Fibroblast of pulmonary artery (primary cell): Measurements from ENCODE around the gene LNX2.

Experiments
- DNase-seq: peaks from one replicate; pipeline ENCODE4 v3.0.0-alpha.2; 2010; ENCODE audit warnings: low read depth
- H3K4me3 ChIP-seq: replicated peaks from 2 replicates; pipeline ENCODE4 v1.5.1; 2011; ENCODE audit warnings: low read depth, mild to moderate bottlenecking, control low read depth, low read length, moderate library complexity
- CTCF ChIP-seq: IDR thresholded peaks from 2 replicates; pipeline ENCODE4 v1.5.1; 2011; ENCODE audit warnings: mild to moderate bottlenecking, control low read depth, low read length, inconsistent platforms; ENCODE audit errors: missing control alignments

Gene LNX2

DNA sequence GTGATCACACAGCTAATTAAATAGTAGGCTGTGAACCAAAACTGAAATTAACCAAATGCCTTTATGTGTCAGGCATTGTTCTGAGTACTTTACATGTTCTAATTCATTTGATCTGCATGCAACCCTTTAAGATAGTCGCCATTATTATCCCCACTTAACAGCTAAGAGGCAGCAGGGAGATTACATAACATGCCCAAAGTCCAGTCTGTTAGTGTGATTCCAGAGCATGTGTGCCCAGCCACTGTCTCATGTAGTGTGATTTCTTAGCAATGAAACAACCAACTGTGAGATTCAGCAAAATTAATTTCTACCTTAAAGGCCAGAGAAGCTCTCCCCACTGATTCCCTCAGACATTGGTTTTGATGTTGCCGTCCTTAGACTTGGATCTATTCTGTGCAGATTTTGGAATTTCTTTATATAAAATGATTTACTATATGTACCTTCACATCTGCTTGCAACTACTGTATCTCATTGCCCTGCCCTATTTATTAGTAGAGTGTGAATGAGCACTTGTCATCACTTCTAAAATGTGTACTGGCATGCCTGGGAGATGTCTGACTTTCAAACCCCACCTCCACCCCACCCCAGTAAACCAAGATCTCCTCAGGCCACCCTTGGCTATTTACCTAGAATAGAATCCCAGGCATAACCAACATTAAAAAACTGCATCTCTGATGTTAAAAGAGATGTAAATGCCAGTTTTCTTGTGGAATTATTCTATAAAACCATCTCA is 42.6 kb upstream of the LNX2 start:
- no peak for TF ChIP-seq CTCF
- no peak overlapping the region for H3K4me3 ChIP-seq
- DNase-seq: no peak

DNA sequence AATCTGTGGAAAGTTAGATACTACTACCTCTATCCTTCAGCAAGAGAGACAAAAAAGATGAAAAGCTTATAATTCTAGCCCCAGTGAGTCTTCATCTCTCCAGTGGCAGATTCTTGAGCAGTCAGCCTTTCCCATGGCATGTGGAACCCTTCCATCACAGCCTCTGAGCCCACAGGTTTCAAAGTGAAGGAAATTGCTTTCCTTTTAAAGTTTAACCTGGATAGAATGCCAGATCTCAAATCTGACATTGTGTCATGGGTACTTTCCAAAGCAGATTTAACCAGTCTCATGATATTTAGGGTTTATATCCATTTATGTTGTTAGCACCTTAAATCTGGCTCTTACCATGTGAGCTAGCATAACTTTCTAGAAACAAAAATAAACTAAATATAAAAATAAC is 40.7 kb upstream of the LNX2 start:
- DNase-seq: no peak
- no peak overlapping the region for H3K4me3 ChIP-seq
- TF ChIP-seq CTCF: no peak

- TF ChIP-seq CTCF: no peak
- no peak for DNase-seq
- no peak overlapping the region for H3K4me3 ChIP-seq
Observed at GRCh38 chr13:27660511-27660910, 40.2 kb upstream of the LNX2 start.

GRCh38 chr13:27659145-27659865 is 39.0 kb upstream of the LNX2 start:
- DNase-seq: peak; percentile 33
- no peak for TF ChIP-seq CTCF
- no peak overlapping the region for H3K4me3 ChIP-seq

- no peak for TF ChIP-seq CTCF
- DNase-seq: peak; percentile 74
- H3K4me3 ChIP-seq: no peak overlapping the region
Observed at GRCh38 chr13:27658546-27658945, 38.2 kb upstream of the LNX2 start.

- H3K4me3 ChIP-seq: no peak overlapping the region
- no peak for TF ChIP-seq CTCF
- no peak for DNase-seq
Observed at GRCh38 chr13:27657724-27658123, 37.4 kb upstream of the LNX2 start.
